ENCODE results near the gene SCAP.
A peak's percentile ranks its signal among the peaks of the same experiment; 100 is the strongest.

SCAP gene

GRCh38 chr3:47381317-47382157 is 94.2 kb downstream of the SCAP start:
- Histone ChIP-seq H3K4me3 (peak overlapping the region; percentile 87), H3K36me3 (ENCODE audit: insufficient read depth, low read length) (no peaks in the 10 kb centered on the region), H3K9ac (ENCODE audit: insufficient read length) (peak overlapping the region; percentile 67), H3K27ac (peak overlapping the region; percentile 31; the same call in 1 of the 2 replicates), H3K9me3 (ENCODE audit: low read depth, low read length) (no peaks in the 10 kb centered on the region)
- no peak for TF ChIP-seq EZH2 (IDR thresholded peaks at IDR 0.05)
- no peak for TF ChIP-seq FOXP2 (optimal IDR thresholded peaks at IDR 0.05; ENCODE audit: control extremely low read depth, extremely low read length, insufficient read depth)
- no peak; the same call in 1 of the 2 replicates for TF ChIP-seq POLR2AphosphoS5 (IDR thresholded peaks at IDR 0.05; ENCODE audit: borderline replicate concordance, low read depth, low read length)
- DNase-seq (ENCODE audit: low read depth, low spot score) = no peak

DNA sequence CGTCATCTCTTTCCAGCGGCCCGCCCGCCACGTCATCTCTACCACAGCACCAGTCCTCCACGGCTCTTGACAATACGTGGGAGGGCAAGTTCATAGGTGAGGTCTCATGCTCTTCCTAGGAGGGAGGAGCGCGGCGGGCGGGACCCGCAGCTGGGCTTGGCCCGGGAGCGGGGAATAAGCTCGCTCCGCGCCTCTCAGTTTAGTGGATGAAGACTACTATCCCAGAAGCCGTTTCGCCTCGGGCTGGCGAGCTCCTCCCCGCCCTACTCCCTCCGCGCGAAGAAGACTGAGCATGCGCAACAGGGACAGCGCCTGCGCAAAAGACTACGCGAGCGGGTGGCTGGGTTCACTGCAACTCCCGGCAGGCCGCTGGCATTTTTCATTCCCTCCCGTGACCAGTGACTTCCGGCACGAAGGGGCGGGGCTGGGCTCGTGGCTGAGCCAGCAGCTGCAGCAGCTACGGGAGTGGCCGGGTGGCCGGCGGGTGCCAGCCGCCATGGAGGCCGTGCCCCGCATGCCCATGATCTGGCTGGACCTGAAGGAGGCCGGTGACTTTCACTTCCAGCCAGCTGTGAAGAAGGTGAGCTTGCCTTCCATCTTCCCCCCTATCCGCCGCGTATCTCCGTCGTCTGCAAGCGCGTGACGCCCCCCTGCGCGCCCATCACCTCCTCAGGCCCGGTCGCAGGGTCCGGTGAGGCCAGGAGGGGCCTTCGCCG is 95.0 kb downstream of the SCAP start, which contains the start of gene PTPN23:
TSS of gene PTPN23 (plus strand) at position 421 of the 716 bp plus-strand sequence. CDS start at position 497, 76 bp downstream.
- TF ChIP-seq EZH2 (IDR thresholded peaks at IDR 0.05) = no peak
- TF ChIP-seq FOXP2 (optimal IDR thresholded peaks at IDR 0.05; ENCODE audit: control extremely low read depth, extremely low read length, insufficient read depth) = no peak
- peak; percentile 83 for TF ChIP-seq POLR2AphosphoS5 (IDR thresholded peaks at IDR 0.05; ENCODE audit: borderline replicate concordance, low read depth, low read length)
- Histone ChIP-seq H3K9ac (ENCODE audit: insufficient read length) (peak within 1 kb of the TSS; percentile 92), H3K4me3 (peak within 1 kb of the TSS; percentile 87), H3K36me3 (ENCODE audit: insufficient read depth, low read length) (no peaks in the 10 kb centered on the region), H3K9me3 (ENCODE audit: low read depth, low read length) (no peaks in the 10 kb centered on the region), H3K27ac (peak within 1 kb of the TSS; percentile 31; the same call in 1 of the 2 replicates)
- peak; percentile 82 for DNase-seq (ENCODE audit: low read depth, low spot score)

DNA sequence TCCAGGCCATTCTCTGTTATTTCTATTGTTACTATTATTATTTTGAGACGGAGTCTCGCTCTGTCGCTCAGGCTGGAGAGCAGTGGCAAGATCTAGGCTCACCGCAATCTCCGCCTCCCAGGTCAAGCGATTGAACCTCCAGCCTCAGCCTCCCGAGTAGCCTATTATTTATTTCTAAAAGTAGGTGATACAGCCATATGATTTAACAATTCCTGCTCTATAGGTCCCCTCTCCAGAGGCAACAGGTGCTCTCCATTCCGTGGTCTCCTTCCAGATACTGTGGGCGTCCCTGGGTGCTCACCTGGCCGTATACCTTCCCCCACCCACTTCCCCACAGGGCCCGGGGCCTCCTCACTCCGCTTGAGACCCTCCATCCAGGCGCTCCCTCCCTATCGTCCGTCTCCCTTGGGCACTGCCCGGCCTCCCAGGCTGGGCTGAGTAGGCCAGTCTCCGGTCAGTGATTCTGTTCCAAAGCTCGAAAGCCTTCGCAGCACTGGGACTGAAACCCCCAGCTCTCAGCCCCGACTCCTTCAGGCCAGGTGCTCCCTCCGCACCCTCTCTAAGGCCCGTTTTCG is 95.6 kb downstream of the SCAP start:
- no peak for DNase-seq (ENCODE audit: low read depth, low spot score)
- no peaks in the 10 kb centered on the region for H3K9me3 ChIP-seq (ENCODE audit: low read depth, low read length)
- peak overlapping the region; percentile 87 for H3K4me3 ChIP-seq
- H3K36me3 ChIP-seq (ENCODE audit: insufficient read depth, low read length) = no peaks in the 10 kb centered on the region
- H3K9ac ChIP-seq (ENCODE audit: insufficient read length) = peak overlapping the region; percentile 92
- no peak for TF ChIP-seq EZH2 (IDR thresholded peaks at IDR 0.05)
- TF ChIP-seq FOXP2 (optimal IDR thresholded peaks at IDR 0.05; ENCODE audit: control extremely low read depth, extremely low read length, insufficient read depth) = no peak
- no peak for TF ChIP-seq POLR2AphosphoS5 (IDR thresholded peaks at IDR 0.05; ENCODE audit: borderline replicate concordance, low read depth, low read length)
- no peak overlapping the region for H3K27ac ChIP-seq

DNA sequence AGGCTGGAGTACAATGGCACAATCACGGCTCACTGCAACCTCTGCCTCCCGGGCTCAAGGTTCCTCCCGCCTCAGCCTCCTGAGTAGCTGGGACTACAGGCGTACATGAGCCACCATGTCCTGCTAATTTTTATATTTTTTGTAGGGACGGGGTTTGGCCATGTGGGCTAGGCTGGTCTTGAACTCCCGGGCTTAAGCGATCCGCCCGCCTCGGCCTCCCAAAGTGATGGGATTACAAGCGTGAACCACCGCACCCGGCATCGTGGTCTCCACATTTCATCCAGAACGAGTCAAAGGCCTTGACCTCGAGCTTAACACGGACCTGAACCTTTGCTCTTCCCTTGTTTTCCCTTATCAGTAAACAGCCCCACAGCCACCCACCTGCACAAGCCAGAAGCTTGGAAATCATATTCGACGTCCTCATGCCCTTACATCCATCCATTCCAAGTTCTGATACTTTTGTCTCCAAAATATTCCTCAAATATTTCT is 96.3 kb downstream of the SCAP start:
- Histone ChIP-seq H3K4me3 (peak overlapping the region; percentile 87), H3K9me3 (ENCODE audit: low read depth, low read length) (no peaks in the 10 kb centered on the region), H3K27ac (no peak overlapping the region), H3K36me3 (ENCODE audit: insufficient read depth, low read length) (no peaks in the 10 kb centered on the region), H3K9ac (ENCODE audit: insufficient read length) (peak overlapping the region; percentile 92)
- TF ChIP-seq FOXP2 (optimal IDR thresholded peaks at IDR 0.05; ENCODE audit: control extremely low read depth, extremely low read length, insufficient read depth) (no peak), POLR2AphosphoS5 (IDR thresholded peaks at IDR 0.05; ENCODE audit: borderline replicate concordance, low read depth, low read length) (no peak), EZH2 (IDR thresholded peaks at IDR 0.05) (no peak)
- no peak for DNase-seq (ENCODE audit: low read depth, low spot score)

DNA sequence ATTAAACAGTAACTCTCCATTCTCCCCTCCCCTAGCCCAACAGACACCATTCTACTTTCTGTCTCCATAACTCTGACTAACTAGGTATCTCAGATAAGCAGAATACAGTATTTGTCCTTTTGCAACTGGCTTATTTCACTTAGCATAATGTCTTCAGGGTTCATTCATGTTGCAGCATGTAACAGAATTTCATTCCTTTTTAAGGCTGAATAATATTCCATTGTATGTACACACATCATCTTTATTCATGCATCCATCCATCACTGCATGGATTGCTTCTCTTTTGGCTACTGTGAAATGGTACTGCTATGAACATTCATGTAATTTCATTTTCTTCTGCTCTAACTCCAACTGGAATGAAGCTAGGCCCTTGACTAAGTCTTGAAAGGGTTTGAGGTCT is 96.9 kb downstream of the SCAP start:
- no peak overlapping the region for H3K9ac ChIP-seq (ENCODE audit: insufficient read length)
- no peak overlapping the region for H3K27ac ChIP-seq
- TF ChIP-seq EZH2 (IDR thresholded peaks at IDR 0.05) (no peak), POLR2AphosphoS5 (IDR thresholded peaks at IDR 0.05; ENCODE audit: borderline replicate concordance, low read depth, low read length) (no peak), FOXP2 (optimal IDR thresholded peaks at IDR 0.05; ENCODE audit: control extremely low read depth, extremely low read length, insufficient read depth) (no peak)

DNA sequence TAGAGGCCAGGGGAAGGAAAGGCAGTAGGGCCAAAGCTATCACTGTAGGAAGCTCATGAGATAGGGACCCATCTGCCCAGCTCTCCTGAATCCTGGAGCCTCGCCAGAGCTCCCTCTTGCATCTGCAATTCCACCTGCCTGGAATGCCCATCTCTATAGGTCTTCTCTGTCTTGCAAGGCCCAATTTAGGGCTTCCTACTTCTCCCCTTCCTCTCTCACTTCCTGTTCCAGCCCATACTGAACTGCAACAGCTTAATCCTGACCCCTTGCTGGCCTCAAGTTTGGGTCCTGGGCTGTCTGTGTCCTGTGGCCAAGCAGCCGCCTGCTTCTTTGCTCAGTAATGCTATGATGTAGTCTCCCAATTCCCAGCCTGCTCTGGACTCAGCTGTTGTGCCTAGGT is 98.6 kb downstream of the SCAP start:
- Histone ChIP-seq H3K36me3 (ENCODE audit: insufficient read depth, low read length) (no peaks in the 10 kb centered on the region), H3K9me3 (ENCODE audit: low read depth, low read length) (no peaks in the 10 kb centered on the region), H3K4me3 (no peak overlapping the region), H3K27ac (no peak overlapping the region), H3K9ac (ENCODE audit: insufficient read length) (no peak overlapping the region)
- TF ChIP-seq FOXP2 (optimal IDR thresholded peaks at IDR 0.05; ENCODE audit: control extremely low read depth, extremely low read length, insufficient read depth) (no peak), POLR2AphosphoS5 (IDR thresholded peaks at IDR 0.05; ENCODE audit: borderline replicate concordance, low read depth, low read length) (no peak), EZH2 (IDR thresholded peaks at IDR 0.05) (no peak)
- DNase-seq (ENCODE audit: low read depth, low spot score) = no peak

More for the DNA sequence above, 96.9 kb downstream of the SCAP start:
- no peaks in the 10 kb centered on the region for H3K9me3 ChIP-seq (ENCODE audit: low read depth, low read length)
- no peaks in the 10 kb centered on the region for H3K36me3 ChIP-seq (ENCODE audit: insufficient read depth, low read length)
- H3K4me3 ChIP-seq = no peak overlapping the region
- no peak for DNase-seq (ENCODE audit: low read depth, low spot score)

DNA sequence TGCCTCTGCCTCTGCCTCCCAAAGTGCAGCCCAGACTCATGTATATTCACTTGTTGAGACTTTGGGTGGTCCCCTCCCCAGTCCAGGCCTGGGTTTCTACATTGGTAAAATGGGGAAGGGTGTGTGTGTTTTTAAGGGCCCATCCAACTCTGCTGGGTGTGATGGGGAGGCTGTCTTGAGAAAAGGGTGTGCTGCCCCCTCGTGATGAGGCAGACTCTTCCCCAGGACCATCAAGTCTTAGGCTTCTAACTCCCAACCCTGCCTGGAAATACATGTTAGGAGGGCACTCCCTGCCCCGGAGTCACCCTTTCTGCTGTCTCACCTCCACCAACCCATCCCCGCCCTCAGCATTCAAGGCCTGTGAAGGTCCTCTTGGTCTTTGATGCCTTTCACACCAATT is 99.3 kb downstream of the SCAP start:
- no peak for DNase-seq (ENCODE audit: low read depth, low spot score)
- no peaks in the 10 kb centered on the region for H3K36me3 ChIP-seq (ENCODE audit: insufficient read depth, low read length)
- H3K9me3 ChIP-seq (ENCODE audit: low read depth, low read length) = no peaks in the 10 kb centered on the region
- H3K27ac ChIP-seq = no peak overlapping the region
- no peak overlapping the region for H3K9ac ChIP-seq (ENCODE audit: insufficient read length)
- no peak overlapping the region for H3K4me3 ChIP-seq
- TF ChIP-seq POLR2AphosphoS5 (IDR thresholded peaks at IDR 0.05; ENCODE audit: borderline replicate concordance, low read depth, low read length) = no peak
- TF ChIP-seq EZH2 (IDR thresholded peaks at IDR 0.05) = no peak
- TF ChIP-seq FOXP2 (optimal IDR thresholded peaks at IDR 0.05; ENCODE audit: control extremely low read depth, extremely low read length, insufficient read depth) = no peak

DNA sequence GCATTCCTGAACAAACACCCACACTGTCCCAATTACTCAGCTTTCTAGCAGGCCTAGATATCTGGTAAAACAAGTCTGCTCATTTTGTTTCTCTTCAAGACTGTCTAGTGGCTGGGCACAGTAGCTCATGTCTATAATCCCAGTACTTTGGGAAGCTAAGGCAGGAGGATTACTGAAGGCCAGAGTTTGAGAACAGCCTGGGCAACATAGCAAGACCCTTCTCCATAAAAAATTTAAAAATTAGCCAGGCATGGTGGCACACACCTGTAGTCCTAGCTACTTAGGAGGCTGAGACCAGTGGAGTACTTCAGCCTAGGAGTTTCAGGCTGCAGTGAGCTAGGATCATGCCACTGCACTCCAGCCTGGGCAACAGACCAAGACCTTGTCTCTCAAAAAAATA is 101.2 kb downstream of the SCAP start:
- Histone ChIP-seq H3K36me3 (ENCODE audit: insufficient read depth, low read length) (no peaks in the 10 kb centered on the region), H3K4me3 (no peak overlapping the region), H3K9ac (ENCODE audit: insufficient read length) (no peak overlapping the region), H3K9me3 (ENCODE audit: low read depth, low read length) (no peaks in the 10 kb centered on the region), H3K27ac (no peak overlapping the region)
- no peak for DNase-seq (ENCODE audit: low read depth, low spot score)
- TF ChIP-seq POLR2AphosphoS5 (IDR thresholded peaks at IDR 0.05; ENCODE audit: borderline replicate concordance, low read depth, low read length) (no peak), FOXP2 (optimal IDR thresholded peaks at IDR 0.05; ENCODE audit: control extremely low read depth, extremely low read length, insufficient read depth) (no peak), EZH2 (IDR thresholded peaks at IDR 0.05) (no peak)

All from SK-N-MC (cell line).